ENCODE measurements around the gene NUDT17. TPM values are rescaled to one million over a fixed set of nuclear protein-coding genes. Genes with fewer than 3 reads are reported as not detected.
"Not testable (repeated sequence)": the region's sequence is repeated elsewhere in the genome, so short reads cannot be mapped to it uniquely, and the experiment has no call there.

Gene NUDT17
- polyA plus RNA-seq, 1 donor from 2014 or later = 4.2 TPM

GRCh38 chr1:145827966-145828365 lies 17.5 kb upstream of the NUDT17 start:
- no peaks in the 10 kb centered on the region for H3K27me3 Mint-ChIP-seq

GRCh38 chr1:145828367-145829026 lies 16.9 kb upstream of the NUDT17 start:
- Mint-ChIP-seq H3K36me3 (peaks cover 18% of the 10 kb centered on the region), H3K4me3 (peak overlapping the region in 1 of 4 donors; percentile 19), H3K9me3 (no peaks in the 10 kb centered on the region), H3K27me3 (no peaks in the 10 kb centered on the region), H3K27ac (peak overlapping the region; percentile 1 to 85 (median 69)), H3K4me1 (peaks cover 9 to 23% (median 18%) of the 10 kb centered on the region in 3 donors)

More at GRCh38 chr1:145827966-145828365, 17.5 kb upstream of the NUDT17 start:
- H3K9me3 Mint-ChIP-seq = no peaks in the 10 kb centered on the region
- peak overlapping the region in 1 of 4 donors; percentile 19 for H3K4me3 Mint-ChIP-seq
- peaks cover 18% of the 10 kb centered on the region for H3K36me3 Mint-ChIP-seq
- H3K27ac Mint-ChIP-seq = peak overlapping the region; percentile 1 to 85 (median 69)
- H3K4me1 Mint-ChIP-seq = peaks cover 9 to 23% (median 18%) of the 10 kb centered on the region in 3 donors

DNA sequence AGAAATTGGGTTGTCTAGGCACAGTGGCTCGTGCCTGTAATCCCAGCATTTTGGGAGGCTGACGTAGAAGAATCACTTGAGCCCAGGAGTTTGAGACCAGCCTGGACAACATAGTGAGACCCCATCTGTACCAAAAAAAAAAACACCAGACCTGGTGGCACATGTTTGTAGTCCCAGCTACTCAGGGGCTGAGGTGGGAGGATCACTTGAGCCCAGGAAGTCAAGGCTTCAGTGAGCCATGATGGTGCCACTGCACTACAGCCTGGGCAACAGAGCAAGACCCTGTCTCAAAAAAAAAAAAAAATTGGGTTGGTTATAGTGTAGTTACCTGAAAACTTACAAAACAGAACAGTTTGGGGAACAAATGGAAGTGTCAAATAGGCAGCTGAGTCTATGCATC lies 14.6 kb upstream of the NUDT17 start:
- not testable (repeated sequence) for H3K27ac Mint-ChIP-seq, H3K9me3 Mint-ChIP-seq, H3K4me3 Mint-ChIP-seq, H3K27me3 Mint-ChIP-seq
- Mint-ChIP-seq H3K36me3 (peaks cover 21% of the 10 kb centered on the region), H3K4me1 (peaks cover 4 to 16% (median 9%) of the 10 kb centered on the region in 3 donors)

GRCh38 chr1:145837656-145838055 lies 7.8 kb upstream of the NUDT17 start:
- no peak overlapping the region for H3K4me3 Mint-ChIP-seq
- no peaks in the 10 kb centered on the region for H3K4me1 Mint-ChIP-seq
- no peaks in the 10 kb centered on the region for H3K27me3 Mint-ChIP-seq
- H3K27ac Mint-ChIP-seq = no peak overlapping the region
- no peaks in the 10 kb centered on the region for H3K9me3 Mint-ChIP-seq
- peaks cover 8% of the 10 kb centered on the region for H3K36me3 Mint-ChIP-seq

DNA sequence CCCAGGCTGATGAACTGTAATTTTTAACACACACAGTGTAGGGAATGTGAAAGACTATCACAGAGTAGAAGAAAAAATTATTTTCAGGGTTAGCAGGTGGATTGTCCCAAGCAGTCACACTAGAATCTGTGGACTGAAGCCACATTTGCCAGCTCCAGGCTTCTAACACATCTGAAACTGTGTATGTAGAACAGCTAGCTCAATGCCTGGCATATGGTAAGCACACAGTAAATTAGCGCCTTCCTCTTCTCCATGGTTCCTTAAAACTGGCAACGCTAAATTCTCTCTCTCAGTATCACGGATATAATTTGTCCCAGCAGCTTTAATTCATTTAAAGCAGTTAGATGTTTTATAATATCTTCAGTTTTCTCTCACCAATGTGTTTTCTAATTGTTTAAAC lies 2.4 kb upstream of the NUDT17 start:
- peaks cover 0 to 6% (median 5%) of the 10 kb centered on the region in 3 donors for H3K4me1 Mint-ChIP-seq
- H3K36me3 Mint-ChIP-seq = peaks cover 5% of the 10 kb centered on the region
- H3K27ac Mint-ChIP-seq = no peak overlapping the region
- no peak overlapping the region for H3K4me3 Mint-ChIP-seq
- no peaks in the 10 kb centered on the region for H3K9me3 Mint-ChIP-seq
- H3K27me3 Mint-ChIP-seq = no peaks in the 10 kb centered on the region

- H3K27me3 Mint-ChIP-seq = no peaks in the 10 kb centered on the region
- no peak overlapping the region for H3K4me3 Mint-ChIP-seq
- no peak overlapping the region for H3K27ac Mint-ChIP-seq
- peaks cover 4% of the 10 kb centered on the region for H3K36me3 Mint-ChIP-seq
- H3K4me1 Mint-ChIP-seq = peaks cover 0 to 6% (median 5%) of the 10 kb centered on the region in 3 donors
- no peaks in the 10 kb centered on the region for H3K9me3 Mint-ChIP-seq
Measured at GRCh38 chr1:145845144-145845513, 301 bp upstream of the NUDT17 start.

- Mint-ChIP-seq H3K4me1 (peaks cover 0 to 6% (median 5%) of the 10 kb centered on the region in 3 donors), H3K27ac (peak overlapping the region; percentile 23 to 90 (median 59)), H3K9me3 (no peaks in the 10 kb centered on the region), H3K27me3 (no peaks in the 10 kb centered on the region), H3K4me3 (peak overlapping the region in 1 of 4 donors; percentile 56), H3K36me3 (peaks cover 4% of the 10 kb centered on the region)
Measured at GRCh38 chr1:145846201-145846612, 777 bp downstream of the NUDT17 start.

DNA sequence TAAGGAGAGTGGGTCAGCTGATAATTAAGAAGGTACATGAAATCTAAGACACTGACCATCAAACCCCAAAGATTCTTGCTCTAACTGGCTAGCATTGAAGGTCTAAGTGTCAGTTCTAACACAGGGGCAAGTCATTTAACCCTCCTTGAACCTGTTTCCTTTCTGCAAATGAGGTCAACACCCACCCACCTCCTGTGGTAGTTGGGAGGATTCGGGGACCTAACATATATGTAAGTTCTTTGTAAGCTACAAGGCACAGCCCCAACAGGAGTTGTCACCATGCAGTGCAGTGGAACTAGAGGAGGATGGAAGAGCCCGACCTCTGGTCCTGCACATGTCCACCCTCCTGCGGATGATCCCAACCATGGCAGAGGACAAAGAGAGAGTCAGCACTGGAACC lies 2.4 kb downstream of the NUDT17 start:
- Mint-ChIP-seq H3K27ac (no peak overlapping the region), H3K9me3 (no peaks in the 10 kb centered on the region), H3K27me3 (no peaks in the 10 kb centered on the region), H3K4me3 (peak overlapping the region in 1 of 4 donors; percentile 8), H3K36me3 (peaks cover 1% of the 10 kb centered on the region), H3K4me1 (peaks cover 0 to 6% (median 5%) of the 10 kb centered on the region in 3 donors)

DNA sequence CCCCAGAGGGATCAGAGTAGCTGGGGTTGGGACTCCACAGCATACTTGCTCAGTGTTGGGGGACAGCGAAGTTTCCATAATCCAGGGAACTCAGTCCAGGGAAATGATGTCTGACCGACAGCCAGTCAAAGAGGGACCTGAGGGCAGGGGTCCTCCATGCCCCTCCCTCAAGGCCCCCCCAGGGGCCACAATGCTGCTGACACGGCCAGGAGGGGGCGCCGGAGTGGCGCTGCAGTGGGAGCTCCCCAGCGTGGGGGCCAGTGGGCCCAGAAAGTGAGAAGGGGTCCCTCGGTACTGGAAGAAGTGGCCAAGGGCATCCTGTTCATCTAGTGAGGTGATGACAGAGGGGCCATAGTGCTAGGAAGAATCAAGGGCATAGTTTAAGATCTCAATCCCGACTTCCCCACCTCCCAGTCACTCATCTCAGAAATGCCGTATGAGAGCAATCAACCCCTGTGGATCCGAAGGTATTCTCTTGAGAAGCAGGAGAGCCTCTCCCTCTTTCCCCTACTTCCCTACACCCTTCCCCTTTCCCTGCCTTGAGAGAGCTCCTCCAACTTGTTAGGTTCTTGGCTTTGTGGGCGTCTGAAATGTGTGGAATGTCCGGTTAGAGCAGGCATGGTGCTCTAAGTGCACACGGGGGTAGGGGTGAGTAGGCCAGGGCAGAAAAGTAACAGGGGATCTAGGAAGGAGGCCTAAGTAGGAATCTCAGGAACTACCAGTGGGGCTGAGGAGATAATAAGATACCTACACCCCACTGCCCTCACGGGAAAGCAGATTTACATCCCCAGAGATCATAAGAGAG lies 4.1 kb downstream of the NUDT17 start:
- Mint-ChIP-seq H3K4me3 (no peak overlapping the region), H3K27ac (peak overlapping the region in 1 of 3 donors; percentile 6), H3K36me3 (peaks cover 1% of the 10 kb centered on the region), H3K9me3 (no peaks in the 10 kb centered on the region), H3K27me3 (no peaks in the 10 kb centered on the region), H3K4me1 (peaks cover 0 to 6% (median 5%) of the 10 kb centered on the region in 3 donors)

DNA sequence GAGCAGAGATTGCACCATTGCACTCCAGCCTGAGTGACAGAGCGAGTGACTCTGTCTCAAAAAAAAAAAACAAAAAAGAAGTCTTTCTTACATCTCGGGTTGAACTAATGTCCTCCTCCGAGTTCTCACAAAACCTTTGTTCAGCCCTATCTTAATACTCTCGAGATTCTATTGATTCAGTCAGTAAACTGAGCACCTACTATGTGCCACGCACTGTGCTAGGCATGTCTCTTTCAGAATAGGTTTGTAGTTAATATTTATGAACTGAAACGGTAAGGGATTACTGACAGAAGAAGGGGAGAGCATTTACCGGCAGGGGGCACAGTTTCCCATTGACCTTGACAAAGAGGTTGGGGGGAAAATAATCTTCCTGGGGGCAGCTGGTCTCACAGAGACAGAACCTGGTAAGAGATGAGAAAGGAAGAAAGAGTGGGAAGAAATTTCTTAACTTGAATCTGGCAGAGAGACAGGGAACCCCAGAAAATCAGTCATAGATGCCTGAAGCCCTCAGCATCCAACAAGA lies 10.1 kb downstream of the NUDT17 start:
- H3K4me3 Mint-ChIP-seq = peak overlapping the region in 2 of 4 donors; percentile 7 to 99
- peaks cover 4 to 12% (median 9%) of the 10 kb centered on the region in 3 donors for H3K4me1 Mint-ChIP-seq
- H3K27me3 Mint-ChIP-seq = no peaks in the 10 kb centered on the region
- H3K9me3 Mint-ChIP-seq = no peaks in the 10 kb centered on the region
- H3K36me3 Mint-ChIP-seq = no peaks in the 10 kb centered on the region
- peak overlapping the region in 2 of 3 donors; percentile 49 to 85 for H3K27ac Mint-ChIP-seq

GRCh38 chr1:145857170-145857569 lies 11.7 kb downstream of the NUDT17 start:
- H3K4me3 Mint-ChIP-seq = peak overlapping the region in 2 of 4 donors; percentile 96 to 99
- no peaks in the 10 kb centered on the region for H3K27me3 Mint-ChIP-seq
- H3K27ac Mint-ChIP-seq = peak overlapping the region in 1 of 3 donors; percentile 28
- no peaks in the 10 kb centered on the region for H3K9me3 Mint-ChIP-seq
- H3K4me1 Mint-ChIP-seq = peaks cover 4 to 12% (median 9%) of the 10 kb centered on the region in 3 donors
- H3K36me3 Mint-ChIP-seq = no peaks in the 10 kb centered on the region

DNA sequence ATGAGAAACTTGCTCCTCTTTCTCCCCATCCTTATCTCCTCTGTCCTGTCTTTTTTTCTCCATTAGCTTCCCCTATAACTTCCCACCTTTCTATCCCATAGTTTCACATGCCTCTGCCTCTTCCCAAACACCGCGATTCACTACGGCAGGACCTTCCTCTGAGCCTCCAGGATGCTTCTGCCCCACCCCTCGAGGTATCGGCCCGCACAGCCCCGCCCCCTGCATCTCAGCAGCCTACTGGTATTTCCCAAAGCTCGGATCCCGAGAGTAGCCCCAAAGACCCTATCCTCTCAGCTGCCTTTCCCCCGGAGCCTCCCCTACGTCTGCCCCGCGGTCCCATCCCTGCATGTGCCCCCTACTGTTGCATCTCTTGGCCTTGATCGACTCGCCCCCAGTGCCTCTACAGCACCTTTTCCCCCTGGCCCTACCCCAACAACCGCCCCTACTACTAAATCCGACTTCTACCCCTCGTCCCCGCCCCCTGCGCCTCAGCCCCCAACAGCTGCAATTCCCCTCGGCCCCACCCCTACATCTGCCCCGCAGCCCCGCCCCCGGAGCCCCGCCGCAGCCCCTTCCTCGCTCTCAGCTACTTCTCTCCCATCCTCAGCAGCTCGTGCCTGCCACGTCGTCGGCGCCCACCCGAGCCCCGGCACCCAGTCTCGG lies 12.9 kb downstream of the NUDT17 start:
- Mint-ChIP-seq H3K27me3 (no peaks in the 10 kb centered on the region), H3K36me3 (no peaks in the 10 kb centered on the region), H3K27ac (peak overlapping the region; percentile 84 to 96 (median 94)), H3K4me1 (peaks cover 4 to 12% (median 9%) of the 10 kb centered on the region in 3 donors), H3K9me3 (no peaks in the 10 kb centered on the region), H3K4me3 (peak overlapping the region; percentile 96 to 99 (median 97))

- no peaks in the 10 kb centered on the region for H3K27me3 Mint-ChIP-seq
- no peaks in the 10 kb centered on the region for H3K36me3 Mint-ChIP-seq
- H3K9me3 Mint-ChIP-seq = no peaks in the 10 kb centered on the region
- H3K4me1 Mint-ChIP-seq = peaks cover 6 to 12% (median 9%) of the 10 kb centered on the region in 3 donors
- H3K27ac Mint-ChIP-seq = peak within 1 kb of the TSS; percentile 84 to 96 (median 94)
- H3K4me3 Mint-ChIP-seq = peak within 1 kb of the TSS; percentile 96 to 99 (median 97)
Measured at GRCh38 chr1:145858901-145859490, 13.6 kb downstream of the NUDT17 start, which contains the start of gene PIAS3. Gene PIAS3 (minus strand): TSS chr1:145859081. CDS start chr1:145858990, 91 bp downstream.

GRCh38 chr1:145859491-145860023 lies 14.1 kb downstream of the NUDT17 start:
- no peaks in the 10 kb centered on the region for H3K9me3 Mint-ChIP-seq
- no peaks in the 10 kb centered on the region for H3K36me3 Mint-ChIP-seq
- H3K4me3 Mint-ChIP-seq = peak overlapping the region; percentile 96 to 99 (median 97)
- H3K27ac Mint-ChIP-seq = peak overlapping the region; percentile 84 to 96 (median 94)
- peaks cover 6 to 12% (median 9%) of the 10 kb centered on the region in 3 donors for H3K4me1 Mint-ChIP-seq
- no peaks in the 10 kb centered on the region for H3K27me3 Mint-ChIP-seq

All from IgD-negative memory B cell (primary cell).